GM18520 (cell line): ENCODE data around the gene GLRA1.

ENCODE experiments used
- ATAC-seq: cut with Tn5 transposase; IDR thresholded peaks from one replicate; pipeline ENCODE4 v1.9.1; 2021; ENCODE audit not compliant: unreplicated experiment

The GLRA1 gene

DNA sequence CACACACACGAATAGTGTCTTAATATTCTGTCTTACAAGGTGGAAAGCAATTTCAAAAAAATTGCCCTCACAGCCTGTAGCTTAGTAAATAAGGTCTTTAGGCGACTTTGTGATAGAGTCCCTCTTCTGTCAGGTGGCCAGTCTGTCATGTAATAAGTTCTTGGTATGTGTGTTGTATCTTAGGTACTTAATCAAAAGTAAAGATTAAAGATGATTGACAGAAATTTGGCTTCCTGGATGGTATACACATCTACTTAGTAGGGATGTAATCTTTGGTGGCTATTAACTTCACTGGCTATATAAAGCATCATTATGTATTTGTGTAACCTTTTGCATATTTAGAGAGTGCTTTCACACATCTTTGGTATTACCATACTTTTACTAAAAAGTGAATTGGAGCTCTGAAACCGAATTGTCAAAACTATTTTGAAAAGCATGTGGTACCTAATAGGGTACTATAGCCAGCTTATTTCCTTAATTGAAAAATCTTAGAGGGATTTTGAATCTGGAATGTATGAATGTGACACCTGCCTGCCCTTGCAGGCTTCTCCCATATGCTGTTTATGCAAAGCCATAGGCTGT lies 149.5 kb downstream of the GLRA1 start:
- no peak for ATAC-seq

DNA sequence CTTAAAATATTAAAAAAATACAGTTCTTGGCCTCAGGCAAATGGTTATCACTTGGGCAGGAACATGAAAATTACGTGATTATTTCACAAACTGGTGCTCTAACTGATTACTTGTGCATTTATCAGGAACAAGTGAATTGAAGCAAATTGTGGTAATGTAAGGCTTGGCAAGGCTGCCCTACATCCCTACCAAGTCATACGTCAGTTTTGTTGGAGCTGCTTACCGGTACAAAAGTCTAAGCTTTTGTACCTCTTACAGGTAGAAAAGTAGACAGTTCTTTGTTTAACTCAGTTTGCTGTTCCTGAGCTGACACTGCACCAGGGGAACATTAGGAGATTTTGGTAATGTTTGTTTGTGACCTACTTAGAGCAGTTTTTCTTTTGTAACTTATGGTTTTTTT lies 150.7 kb downstream of the GLRA1 start:
- no peak for ATAC-seq

DNA sequence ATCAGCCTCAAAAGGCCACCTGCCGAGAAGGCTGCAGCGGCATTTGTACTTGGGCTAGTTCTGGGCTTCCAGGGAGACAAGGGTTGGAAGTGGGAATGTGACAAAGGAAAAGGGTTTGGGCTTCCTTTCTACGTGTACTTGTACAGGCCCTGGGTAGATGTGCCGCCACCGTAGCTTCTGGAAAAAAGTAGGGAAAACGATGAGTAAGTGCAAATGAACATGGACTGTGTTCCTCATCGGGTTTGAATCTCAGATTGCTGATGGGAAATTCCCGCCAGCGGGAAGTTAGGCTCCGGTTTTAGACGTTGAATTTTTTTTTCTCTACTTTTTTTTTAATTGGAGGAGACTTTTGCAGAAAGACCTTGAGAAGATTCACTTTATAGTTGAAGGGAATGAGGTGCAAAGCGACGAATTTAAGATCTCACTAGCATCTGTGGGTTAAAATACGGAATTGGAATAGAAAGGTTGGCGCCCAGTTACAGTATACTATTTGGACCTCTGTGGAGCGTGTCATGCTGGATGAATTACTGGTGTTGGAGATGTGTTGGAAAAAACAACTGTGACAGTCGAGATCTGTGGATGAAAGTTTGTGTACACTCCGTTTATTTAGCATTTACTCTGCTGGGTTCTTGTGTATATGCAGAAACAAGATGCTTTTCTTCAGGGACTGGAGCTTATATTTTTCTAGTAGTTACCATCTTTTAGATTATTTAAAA lies 151.6 kb downstream of the GLRA1 start:
- ATAC-seq = no peak
